GM19240 (cell line): ENCODE data around the gene RBKS.
"Not testable (repeated sequence)": the region's sequence is repeated elsewhere in the genome, so short reads cannot be mapped to it uniquely, and the experiment has no call there.

ENCODE experiments used
- DNase-seq: peaks from one replicate; pipeline ENCODE4 v3.0.0; 2011; ENCODE audit warnings: low spot score; ENCODE audit not compliant: insufficient read length

Gene RBKS

GRCh38 chr2:27873091-27873490 is 17.1 kb downstream of the RBKS start:
- no peak for DNase-seq

DNA sequence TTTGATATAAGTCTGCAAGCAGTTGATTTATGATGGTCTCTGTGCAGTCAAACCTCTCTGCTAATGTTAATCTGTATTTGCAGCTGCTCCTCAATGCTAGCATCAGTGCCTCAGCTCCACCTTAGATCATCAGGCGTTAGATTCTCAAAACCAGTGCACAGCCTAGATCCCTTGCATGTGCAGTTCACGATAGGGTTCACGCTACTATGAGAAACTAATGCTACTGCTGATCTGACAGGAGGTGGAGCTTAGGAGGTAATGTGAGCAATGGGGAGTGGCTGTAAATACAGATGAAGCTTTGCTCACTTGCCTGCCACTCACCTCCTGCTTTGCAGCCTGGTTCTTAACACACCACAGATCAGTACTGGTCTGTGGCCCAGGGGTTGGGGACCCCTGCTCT is 18.4 kb downstream of the RBKS start:
- DNase-seq, result no peak

DNA sequence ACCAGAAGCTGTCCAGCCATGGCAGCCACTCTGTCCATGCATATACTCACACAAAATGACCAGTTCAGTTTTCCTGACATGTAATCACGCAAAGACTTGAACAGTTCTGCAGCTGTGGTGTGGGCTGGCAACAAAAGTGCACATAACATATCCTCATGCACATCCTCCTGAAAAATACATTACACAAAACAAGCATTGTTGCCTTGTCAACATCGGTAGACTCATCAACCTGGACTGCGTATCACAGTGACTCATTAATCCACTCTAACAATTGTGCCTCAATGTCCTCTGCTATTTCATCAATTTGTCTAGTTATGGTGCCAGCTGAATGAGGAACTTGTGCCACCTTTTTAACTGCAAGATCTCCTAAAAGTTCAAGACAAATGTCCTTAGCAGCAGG is 19.5 kb downstream of the RBKS start:
- no peak for DNase-seq

DNA sequence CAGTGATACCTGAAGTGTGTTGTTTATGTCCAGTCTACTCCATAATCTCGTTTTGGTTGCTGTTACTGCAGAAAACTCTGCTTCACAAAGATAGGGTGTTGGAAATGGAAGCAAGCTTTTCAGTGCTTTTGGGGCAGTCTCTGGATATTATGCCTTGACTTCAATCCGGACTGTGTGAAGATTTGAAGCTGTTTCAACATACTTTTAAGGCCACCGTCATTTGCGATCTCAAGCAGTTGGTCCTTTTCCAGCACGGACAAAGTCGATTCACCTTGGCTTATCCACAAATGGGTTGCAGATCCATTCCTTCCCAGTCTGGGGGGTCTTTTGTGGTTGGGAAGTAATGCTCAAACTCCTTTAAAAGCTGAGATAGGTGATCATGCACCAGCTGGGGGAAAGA is 20.4 kb downstream of the RBKS start:
- DNase-seq, result no peak

GRCh38 chr2:27866237-27866636 is 23.9 kb downstream of the RBKS start:
- no peak for DNase-seq

GRCh38 chr2:27863955-27864354 is 26.2 kb downstream of the RBKS start:
- DNase-seq, result not testable (repeated sequence)

DNA sequence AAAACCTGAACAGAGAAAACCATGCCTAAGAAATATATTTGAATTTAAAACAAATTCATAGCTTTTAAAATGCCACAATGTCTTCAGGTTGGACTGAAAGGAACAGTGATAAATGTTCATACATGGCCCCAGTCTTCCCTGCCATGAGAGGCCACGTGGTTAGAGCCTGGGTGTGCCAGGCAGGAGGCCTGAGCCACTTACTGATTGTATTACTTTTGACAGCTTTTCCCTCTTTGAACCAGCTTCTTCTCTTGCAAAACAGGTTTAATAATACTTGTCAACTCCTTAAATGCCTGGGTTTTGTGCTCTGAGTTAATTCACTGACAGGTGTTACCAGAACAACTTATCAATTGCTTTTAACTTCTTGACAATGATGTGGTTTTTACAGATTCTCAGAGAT is 27.0 kb downstream of the RBKS start:
- no peak for DNase-seq

GRCh38 chr2:27860111-27860510 is 30.1 kb downstream of the RBKS start:
- DNase-seq, result no peak

GRCh38 chr2:27857417-27858172 is 32.6 kb downstream of the RBKS start:
- DNase-seq, result no peak

DNA sequence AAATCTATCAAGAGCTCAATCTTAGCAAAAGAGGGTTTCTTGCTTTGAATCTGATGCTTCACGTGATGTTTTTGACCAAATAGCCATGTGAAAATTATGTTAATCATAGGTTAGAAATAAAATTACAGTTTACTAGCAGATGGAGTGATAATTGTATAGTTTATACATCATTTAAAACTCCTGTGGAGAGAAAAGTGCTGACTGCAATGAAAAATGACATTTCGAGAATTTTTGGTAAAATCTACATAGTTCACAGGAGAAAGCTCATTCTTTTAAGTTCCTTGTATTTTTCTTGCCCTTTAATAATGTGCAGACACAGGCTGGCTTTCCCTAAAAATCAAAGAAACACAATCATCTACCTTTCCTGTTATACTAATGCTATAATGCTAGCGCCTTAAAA is 33.2 kb downstream of the RBKS start:
- DNase-seq, result no peak

DNA sequence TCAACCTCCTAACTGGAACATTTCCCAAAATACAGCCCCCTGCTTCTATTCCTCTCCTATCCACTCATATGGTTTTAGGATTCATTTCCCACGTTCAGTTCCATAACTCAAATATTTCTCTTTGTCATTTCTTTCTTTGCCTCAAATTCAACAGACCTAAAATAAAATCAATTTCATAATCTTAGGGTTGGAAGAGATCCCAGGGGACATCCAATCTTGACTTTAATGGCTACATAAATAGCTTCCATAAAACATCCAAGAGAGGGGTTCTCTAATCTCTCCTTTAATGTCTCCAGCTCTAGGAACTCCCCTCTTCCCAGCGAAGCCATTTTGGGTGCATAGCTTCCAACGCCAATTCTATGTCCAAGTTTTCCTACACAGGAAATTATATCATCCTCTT is 33.8 kb downstream of the RBKS start:
- DNase-seq, result no peak

- DNase-seq, result no peak
Observed at GRCh38 chr2:27855476-27855875, 34.7 kb downstream of the RBKS start.

GRCh38 chr2:27854229-27854862 is 35.8 kb downstream of the RBKS start:
- no peak for DNase-seq

- DNase-seq, result no peak
Observed at GRCh38 chr2:27852691-27853090, 37.5 kb downstream of the RBKS start.

DNA sequence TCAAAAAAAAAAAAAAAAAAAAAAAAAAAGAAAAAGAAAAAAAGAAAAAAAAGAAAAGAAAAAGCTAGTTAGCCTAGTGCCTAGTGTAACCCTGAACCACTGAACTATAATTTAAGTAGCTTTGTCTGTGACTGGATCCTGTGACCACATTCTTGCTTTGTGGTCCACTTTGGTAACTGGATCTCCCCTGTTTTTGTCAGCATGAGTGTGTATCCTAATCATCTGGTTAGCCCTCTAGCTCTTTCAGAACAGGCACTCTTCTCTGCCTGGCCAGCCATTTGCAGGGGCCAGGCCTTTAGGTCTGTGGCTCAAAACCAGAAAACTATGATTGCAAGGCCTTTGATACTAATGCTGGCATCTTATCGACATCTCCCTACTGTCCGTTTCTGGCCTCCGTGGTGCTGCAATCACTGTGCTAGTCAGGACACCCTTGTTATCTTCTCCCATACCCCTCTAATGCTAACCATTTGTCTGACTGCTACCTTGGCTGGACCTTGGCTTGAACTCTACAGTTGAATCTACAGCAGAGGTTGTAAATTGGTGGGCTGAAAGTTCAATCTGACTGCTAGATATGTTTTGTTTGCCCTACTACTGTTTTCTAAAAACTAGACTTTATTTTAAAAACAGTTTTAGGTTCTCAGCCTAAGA is 40.5 kb downstream of the RBKS start:
- no peak for DNase-seq

DNA sequence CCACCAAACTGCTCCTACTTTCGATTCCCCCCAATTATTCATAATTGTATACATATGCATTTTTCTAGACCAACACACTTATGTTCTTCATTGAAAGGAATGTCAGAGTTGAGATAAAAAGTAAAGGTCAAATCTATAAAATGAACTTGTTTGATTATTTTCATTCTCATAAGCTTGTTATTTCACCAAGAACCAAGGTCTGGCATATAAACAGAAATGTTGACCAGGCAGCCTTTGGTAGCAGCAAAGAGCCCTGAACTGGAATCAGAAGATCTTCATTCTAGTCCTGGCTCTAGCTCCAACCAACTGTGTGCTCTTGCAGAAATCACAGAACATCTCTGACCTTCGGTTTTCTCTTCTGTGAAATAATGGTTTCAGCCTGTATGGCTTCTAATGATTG is 42.9 kb downstream of the RBKS start:
- no peak for DNase-seq

DNA sequence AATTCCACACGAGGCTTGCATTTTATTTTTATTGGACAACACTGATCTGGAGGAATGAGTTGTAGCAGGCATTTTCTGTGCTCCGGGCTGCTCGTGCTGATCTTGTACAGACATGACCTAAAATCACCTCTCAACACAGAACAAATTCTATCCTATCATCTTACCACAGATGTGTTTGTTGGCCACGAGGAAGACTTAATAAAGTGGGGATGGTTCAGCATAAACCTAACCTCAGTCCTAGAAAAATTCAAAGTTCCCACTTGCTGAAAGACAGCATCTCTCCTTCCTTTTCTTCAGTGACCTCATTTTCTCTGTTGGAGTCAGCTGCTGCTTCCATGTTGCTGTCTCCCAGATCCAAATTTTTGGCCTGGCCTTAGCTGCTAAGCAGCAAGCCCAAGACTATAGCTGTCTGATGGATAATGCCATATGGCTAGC is 45.3 kb downstream of the RBKS start:
- DNase-seq, result no peak

DNA sequence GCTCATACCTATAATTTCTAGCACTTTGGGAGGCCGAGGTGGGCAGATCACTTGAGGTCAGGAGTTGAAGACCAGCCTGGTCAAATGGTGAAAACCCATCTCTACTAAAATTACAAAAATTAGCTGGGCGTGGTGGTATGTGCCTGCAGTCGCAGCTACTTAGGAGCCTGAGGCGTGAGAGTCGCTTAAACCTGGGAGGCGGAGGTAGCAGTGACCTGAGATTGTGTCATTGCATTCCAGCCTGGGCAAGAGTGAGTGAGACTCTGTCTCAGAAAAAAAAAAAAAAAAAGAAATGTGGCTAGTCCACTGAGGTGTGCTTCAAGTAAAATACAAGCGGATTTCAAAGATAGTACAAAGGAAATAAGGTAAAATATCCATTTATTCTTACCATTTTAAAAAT is 46.2 kb downstream of the RBKS start:
- no peak for DNase-seq

GRCh38 chr2:27842894-27843293 is 47.3 kb downstream of the RBKS start:
- no peak for DNase-seq

DNA sequence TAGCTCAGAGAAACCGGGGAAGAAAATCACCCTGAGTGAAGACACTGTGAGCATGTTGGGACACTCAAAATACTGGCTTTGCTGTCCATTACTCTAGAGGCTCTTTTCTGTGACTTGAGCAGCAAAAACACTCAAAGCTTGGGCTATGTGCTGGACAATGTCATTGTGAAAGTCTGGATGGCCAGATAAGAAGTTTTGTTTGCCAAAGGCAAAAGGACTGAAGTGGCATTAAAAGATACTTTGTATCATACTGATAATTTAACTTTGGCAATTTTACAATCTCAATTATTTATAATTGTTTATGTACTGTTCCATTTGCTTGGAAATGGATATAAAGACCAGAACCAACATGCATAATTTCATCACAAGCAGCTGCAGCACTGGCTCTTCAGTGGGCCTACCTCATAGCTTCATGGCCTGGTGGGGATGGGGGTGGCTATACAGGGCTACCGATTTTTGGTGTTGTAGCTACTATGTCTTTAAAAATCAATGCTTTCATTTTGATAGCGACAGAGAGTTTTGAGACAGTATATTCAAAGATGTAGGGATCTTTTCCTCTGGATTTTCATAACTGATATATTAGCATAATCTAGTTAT is 51.1 kb downstream of the RBKS start:
- no peak for DNase-seq

DNA sequence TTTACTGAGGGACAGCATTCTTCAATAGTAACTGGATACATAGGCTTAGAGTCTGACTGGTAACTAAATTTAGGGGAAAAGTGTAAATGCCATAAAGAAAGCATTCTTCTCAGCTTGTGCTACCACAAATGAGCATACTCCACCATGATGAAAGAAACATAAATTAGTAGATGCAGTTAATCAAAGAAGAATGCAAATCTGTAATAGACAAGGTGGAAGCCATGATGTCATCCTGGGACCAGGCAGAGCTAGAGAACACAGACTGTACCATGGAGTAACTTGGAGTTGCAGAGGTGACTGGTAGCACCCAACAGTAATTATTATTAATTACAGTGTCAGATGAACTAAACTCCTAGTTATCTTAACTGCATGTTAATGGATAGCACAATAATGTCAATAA is 51.7 kb downstream of the RBKS start:
- DNase-seq, result no peak

DNA sequence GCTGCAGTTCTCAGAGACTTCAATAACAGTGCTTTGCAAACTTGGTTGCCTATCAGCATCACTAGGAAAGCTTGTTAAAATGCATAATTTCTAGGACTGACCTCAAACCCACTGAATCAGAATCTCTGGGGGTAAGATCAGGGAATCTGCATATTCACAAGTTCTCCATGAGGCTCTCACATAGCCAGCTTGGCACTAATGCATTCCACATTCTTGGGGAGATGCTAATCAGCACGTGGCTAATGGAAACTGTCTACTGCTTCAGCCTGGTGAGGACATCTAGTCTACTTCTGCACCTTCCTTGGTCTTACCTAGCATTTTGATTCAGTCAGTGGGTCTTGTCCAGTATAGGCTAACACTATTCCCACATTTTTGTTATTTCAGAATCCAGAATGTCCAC is 56.3 kb downstream of the RBKS start:
- DNase-seq, result no peak
